Activated T-helper 2 cell treated with anti-CD3 and anti-CD28 coated beads, Interferon-gamma antibody, Interleukin-2, Interleukin-4, amounts not matched to agents 10 μg/mL and 5 μg/mL and 100 μg/mL, durations not matched to agents 14 hours and 24 hours and 36 hours (primary cell): ENCODE results near the gene ZSWIM7. TPM values are rescaled to one million over a fixed set of nuclear protein-coding genes. Genes with fewer than 3 reads are reported as not detected.
"Not testable (repeated sequence)": the region's sequence is repeated elsewhere in the genome, so short reads cannot be mapped to it uniquely, and the experiment has no call there.

ENCODE experiments used
- DNase-seq: peaks from one replicate; pipeline ENCODE4 v3.0.0; 2021; ENCODE audit warnings: low spot score
- H3K27ac Mint-ChIP-seq: one replicate; pipeline ENCODE4 v1.8.0; 2021; ENCODE audit warnings: mixed read lengths
- H3K27me3 Mint-ChIP-seq: one replicate; pipeline ENCODE4 v1.8.0; 2021; ENCODE audit warnings: low read depth, mixed read lengths
- H3K36me3 Mint-ChIP-seq: one replicate; pipeline ENCODE4 v1.8.0; 2021; ENCODE audit warnings: low read depth, mixed read lengths
- H3K4me1 Mint-ChIP-seq: one replicate; pipeline ENCODE4 v1.8.0; 2021; ENCODE audit warnings: low read depth, mixed read lengths
- H3K4me3 Mint-ChIP-seq: one replicate; pipeline ENCODE4 v1.8.0; 2021; ENCODE audit warnings: low read depth, mild to moderate bottlenecking, moderate library complexity, mixed read lengths
- H3K9me3 Mint-ChIP-seq: one replicate; pipeline ENCODE4 v1.8.0; 2021; ENCODE audit warnings: mixed read lengths
- intact Hi-C: fragments of 100-400 bp; cut with micrococcal nuclease; formaldehyde crosslinking; loops from one replicate; pipeline ENCODE4 v1.15.1; 2023
- total RNA-seq: library from RNA; stranded (reverse); gene quantifications from 2 replicates; pipeline ENCODE4 v1.2.3, GENCODE V29; 2022

The ZSWIM7 gene
- total RNA-seq, 1 donor from 2014 or later = 14.2 TPM

DNA sequence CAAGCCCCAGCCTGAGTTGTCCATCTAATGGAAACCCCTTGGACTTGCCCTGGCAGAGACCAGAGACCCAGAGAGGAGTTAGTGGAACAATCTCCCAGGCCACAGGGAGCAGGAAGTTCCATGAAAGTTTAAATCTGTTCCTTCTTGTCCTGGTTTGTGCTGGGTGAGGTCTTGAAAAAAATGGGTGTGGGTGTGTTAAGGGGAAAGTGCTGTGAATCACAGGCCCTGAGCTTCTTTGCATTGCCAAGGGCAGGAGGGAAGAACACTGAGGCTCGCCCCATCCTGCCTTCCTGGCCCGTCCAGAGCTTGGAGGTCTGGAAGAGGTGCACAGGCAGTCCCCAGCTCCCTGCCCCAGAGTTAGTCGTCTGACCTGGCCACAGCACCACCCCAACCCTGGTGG, 52.2 kb downstream of the ZSWIM7 start:
- H3K27ac Mint-ChIP-seq = peak overlapping the region; percentile 16
- peaks cover 43% of the 10 kb centered on the region for H3K27me3 Mint-ChIP-seq
- peaks cover 21% of the 10 kb centered on the region for H3K4me1 Mint-ChIP-seq
- DNase-seq = no peak
- H3K9me3 Mint-ChIP-seq = no peaks in the 10 kb centered on the region
- intact Hi-C loops = no loop called here
- H3K4me3 Mint-ChIP-seq = peak overlapping the region; percentile 1
- H3K36me3 Mint-ChIP-seq = no peaks in the 10 kb centered on the region

DNA sequence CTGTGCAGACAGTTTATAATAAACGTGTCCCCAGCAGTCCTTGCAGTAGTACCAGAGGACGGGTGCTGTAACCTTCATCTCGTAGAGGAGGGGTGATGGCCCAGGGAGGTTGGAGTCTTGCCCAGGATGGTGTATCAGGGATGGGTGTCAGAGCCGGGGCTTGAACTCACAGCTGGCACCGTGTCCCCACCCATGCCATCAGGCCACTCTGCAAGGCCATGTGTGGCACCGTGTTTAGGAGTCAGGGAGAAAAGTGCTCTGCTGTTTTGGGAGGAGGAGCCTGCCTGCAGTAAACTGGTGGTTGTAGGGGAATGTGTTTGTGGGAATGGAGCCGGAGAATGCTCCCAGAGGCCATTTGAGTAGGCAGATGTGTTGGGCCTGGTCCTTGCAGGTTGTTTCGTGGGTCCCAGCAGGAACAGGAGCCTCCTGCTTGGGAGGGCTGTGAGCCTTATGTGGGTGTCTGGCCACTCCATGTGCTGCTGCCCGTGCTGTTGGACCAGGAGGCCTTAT, 52.8 kb downstream of the ZSWIM7 start:
- intact Hi-C loops = no loop called here
- Mint-ChIP-seq H3K4me3 (no peak overlapping the region), H3K27me3 (peaks cover 45% of the 10 kb centered on the region), H3K27ac (no peak overlapping the region), H3K9me3 (no peaks in the 10 kb centered on the region), H3K36me3 (no peaks in the 10 kb centered on the region), H3K4me1 (peaks cover 21% of the 10 kb centered on the region)
- DNase-seq = no peak

- H3K9me3 Mint-ChIP-seq = no peaks in the 10 kb centered on the region
- peak overlapping the region; percentile 79 for H3K4me3 Mint-ChIP-seq
- H3K27me3 Mint-ChIP-seq = peaks cover 45% of the 10 kb centered on the region
- intact Hi-C loops = loop anchor here (1.0 kb wide), 2 partner anchors 14 to 53 kb away; no protein-coding TSS in a partner anchor
- peak overlapping the region; percentile 65 for H3K27ac Mint-ChIP-seq
- no peak for DNase-seq
- no peaks in the 10 kb centered on the region for H3K36me3 Mint-ChIP-seq
- peaks cover 21% of the 10 kb centered on the region for H3K4me1 Mint-ChIP-seq
Observed at GRCh38 chr17:15945527-15946191, 53.8 kb downstream of the ZSWIM7 start.

- H3K9me3 Mint-ChIP-seq = no peaks in the 10 kb centered on the region
- H3K36me3 Mint-ChIP-seq = no peaks in the 10 kb centered on the region
- H3K4me1 Mint-ChIP-seq = peaks cover 21% of the 10 kb centered on the region
- DNase-seq = peak; percentile 36
- peaks cover 44% of the 10 kb centered on the region for H3K27me3 Mint-ChIP-seq
- peak within 1 kb of the TSS; percentile 70 for H3K27ac Mint-ChIP-seq
- intact Hi-C loops = loop anchor here (1.0 kb wide), 2 partner anchors 14 to 53 kb away; no protein-coding TSS in a partner anchor
- H3K4me3 Mint-ChIP-seq = peak within 1 kb of the TSS; percentile 84
Observed at GRCh38 chr17:15944759-15945526, 54.6 kb downstream of the ZSWIM7 start, which contains the start of gene ADORA2B. Gene ADORA2B (plus strand): TSS chr17:15945130. CDS start chr17:15945249, 119 bp downstream.

DNA sequence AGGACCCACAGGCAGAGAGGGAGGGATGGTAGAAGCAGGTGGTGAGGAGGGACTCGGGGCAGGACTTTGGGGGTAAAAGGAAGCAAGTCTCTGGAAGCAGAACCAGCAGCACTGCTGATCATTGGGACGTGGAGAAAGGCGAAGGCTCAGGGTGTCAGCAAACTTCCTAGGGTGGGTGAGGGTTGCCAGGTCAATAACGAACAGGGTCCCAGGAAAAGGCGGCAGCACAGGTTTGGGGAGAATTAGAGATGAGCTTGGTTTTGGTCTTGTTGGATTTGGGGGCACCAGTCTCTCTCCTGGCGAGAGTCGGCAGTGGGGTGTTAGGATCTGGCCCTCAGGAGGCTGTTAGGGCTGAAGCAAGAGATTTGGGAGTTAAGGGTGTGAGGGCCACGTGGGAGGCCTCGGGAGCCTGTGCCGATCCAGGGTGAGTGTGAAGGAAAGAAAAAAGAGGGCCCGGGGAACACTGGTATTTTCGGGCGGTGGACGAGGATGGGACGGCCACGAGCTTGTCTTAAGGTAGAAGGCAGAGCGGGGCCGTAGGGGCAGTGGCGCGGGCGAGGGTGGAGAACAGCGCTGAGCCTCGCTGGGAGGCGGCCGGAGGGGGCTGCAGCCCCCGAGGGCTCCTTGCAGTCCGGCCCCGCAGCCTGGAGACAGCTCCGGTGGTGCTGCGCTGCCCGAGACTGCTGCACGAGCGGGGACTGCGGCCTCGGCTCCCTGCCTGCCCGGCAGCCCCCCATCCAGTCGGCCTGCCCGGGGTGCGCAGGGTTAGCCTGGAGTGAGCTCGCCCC, 55.3 kb downstream of the ZSWIM7 start:
- Mint-ChIP-seq H3K36me3 (no peaks in the 10 kb centered on the region), H3K27ac (peak overlapping the region; percentile 70), H3K27me3 (peaks cover 43% of the 10 kb centered on the region), H3K4me1 (peaks cover 21% of the 10 kb centered on the region), H3K4me3 (peak overlapping the region; percentile 84), H3K9me3 (no peaks in the 10 kb centered on the region)
- intact Hi-C loops = no loop called here
- DNase-seq = no peak

- no peak overlapping the region for H3K4me3 Mint-ChIP-seq
- H3K36me3 Mint-ChIP-seq = no peaks in the 10 kb centered on the region
- H3K27ac Mint-ChIP-seq = no peak overlapping the region
- H3K4me1 Mint-ChIP-seq = peaks cover 20% of the 10 kb centered on the region
- DNase-seq = no peak
- intact Hi-C loops = no loop called here
- no peaks in the 10 kb centered on the region for H3K9me3 Mint-ChIP-seq
- peaks cover 41% of the 10 kb centered on the region for H3K27me3 Mint-ChIP-seq
Observed at GRCh38 chr17:15942207-15942833, 57.2 kb downstream of the ZSWIM7 start.

DNA sequence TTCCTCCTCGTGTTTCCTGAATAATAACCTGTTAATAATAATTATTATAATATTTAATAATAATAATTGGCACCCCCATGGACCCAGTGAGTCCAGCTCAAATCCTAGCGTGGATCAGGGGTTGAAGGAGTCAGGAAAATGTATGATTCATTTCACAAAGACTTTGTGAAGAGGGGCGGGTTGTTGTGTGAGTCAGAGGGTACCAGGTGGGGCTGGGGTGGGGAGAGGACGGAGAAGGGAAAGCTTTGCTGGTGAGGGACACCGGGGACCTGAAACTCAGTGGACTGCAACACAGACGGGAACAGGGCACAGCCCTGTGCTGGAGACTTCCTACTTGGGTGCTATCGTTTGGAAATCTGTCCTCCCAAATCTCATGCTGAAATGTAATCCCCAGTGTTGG, 57.7 kb downstream of the ZSWIM7 start:
- H3K36me3 Mint-ChIP-seq = no peaks in the 10 kb centered on the region
- H3K27me3 Mint-ChIP-seq = peaks cover 37% of the 10 kb centered on the region
- intact Hi-C loops = no loop called here
- no peak overlapping the region for H3K4me3 Mint-ChIP-seq
- no peak for DNase-seq
- no peaks in the 10 kb centered on the region for H3K9me3 Mint-ChIP-seq
- peaks cover 16% of the 10 kb centered on the region for H3K4me1 Mint-ChIP-seq
- no peak overlapping the region for H3K27ac Mint-ChIP-seq

GRCh38 chr17:15936481-15936880, 63.0 kb downstream of the ZSWIM7 start:
- H3K36me3 Mint-ChIP-seq, DNase-seq, H3K4me3 Mint-ChIP-seq, H3K9me3 Mint-ChIP-seq, H3K4me1 Mint-ChIP-seq, intact Hi-C loops, H3K27ac Mint-ChIP-seq: not testable (repeated sequence)
- H3K27me3 Mint-ChIP-seq = peaks cover 21% of the 10 kb centered on the region

DNA sequence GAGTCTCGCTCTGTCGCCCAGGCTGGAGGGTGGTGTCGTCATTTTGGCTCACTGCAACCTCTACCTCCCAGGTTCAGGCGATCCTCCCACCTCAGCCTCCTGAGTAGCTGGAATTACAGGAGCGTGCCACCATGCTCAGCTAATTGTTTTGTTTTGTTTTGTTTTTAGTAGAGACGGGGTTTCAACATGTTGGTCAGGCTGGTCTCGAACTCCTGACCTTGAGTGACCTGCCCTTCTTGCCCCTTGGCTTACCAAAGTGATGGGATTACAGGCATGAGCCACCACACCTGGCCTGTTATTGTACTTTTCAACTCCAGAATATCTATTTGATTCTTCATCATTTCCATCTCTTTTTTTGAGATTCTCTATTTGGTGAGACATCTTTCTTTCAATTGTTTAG, 63.6 kb downstream of the ZSWIM7 start:
- intact Hi-C loops = no loop called here
- Mint-ChIP-seq H3K36me3 (no peaks in the 10 kb centered on the region), H3K4me3 (no peak overlapping the region), H3K27me3 (peaks cover 22% of the 10 kb centered on the region), H3K9me3 (no peaks in the 10 kb centered on the region), H3K27ac (no peak overlapping the region), H3K4me1 (no peaks in the 10 kb centered on the region)
- DNase-seq = no peak

- H3K27ac Mint-ChIP-seq = no peak overlapping the region
- no peaks in the 10 kb centered on the region for H3K4me1 Mint-ChIP-seq
- H3K4me3 Mint-ChIP-seq = no peak overlapping the region
- peaks cover 18% of the 10 kb centered on the region for H3K27me3 Mint-ChIP-seq
- H3K36me3 Mint-ChIP-seq = no peaks in the 10 kb centered on the region
- H3K9me3 Mint-ChIP-seq = no peaks in the 10 kb centered on the region
- intact Hi-C loops = no loop called here
- DNase-seq = no peak
Observed at GRCh38 chr17:15934866-15935265, 64.6 kb downstream of the ZSWIM7 start.

GRCh38 chr17:15931394-15931793, 68.1 kb downstream of the ZSWIM7 start:
- no peaks in the 10 kb centered on the region for H3K36me3 Mint-ChIP-seq
- H3K4me1 Mint-ChIP-seq = peaks cover 2% of the 10 kb centered on the region
- DNase-seq = no peak
- intact Hi-C loops = no loop called here
- H3K9me3 Mint-ChIP-seq = no peaks in the 10 kb centered on the region
- H3K4me3 Mint-ChIP-seq = no peak overlapping the region
- no peak overlapping the region for H3K27ac Mint-ChIP-seq
- H3K27me3 Mint-ChIP-seq = peaks cover 41% of the 10 kb centered on the region

GRCh38 chr17:15930426-15930825, 69.1 kb downstream of the ZSWIM7 start:
- no peaks in the 10 kb centered on the region for H3K36me3 Mint-ChIP-seq
- H3K4me3 Mint-ChIP-seq = no peak overlapping the region
- peaks cover 2% of the 10 kb centered on the region for H3K4me1 Mint-ChIP-seq
- no peak for DNase-seq
- H3K27me3 Mint-ChIP-seq = peaks cover 43% of the 10 kb centered on the region
- intact Hi-C loops = no loop called here
- H3K27ac Mint-ChIP-seq = no peak overlapping the region
- no peaks in the 10 kb centered on the region for H3K9me3 Mint-ChIP-seq
